DND-41 (cell line): ENCODE measurements around the gene TBC1D19.

ENCODE experiments used
- ATAC-seq: fragments of 200-7000 bp; cut with Tn5 transposase; 3 replicates; pipeline ENCODE4 v1.9.1; 2021; ENCODE audit warnings: low read depth; ENCODE audit not compliant: insufficient read depth
- DNase-seq: peaks from one replicate; pipeline ENCODE4 v3.0.0-alpha.2; 2020
- H2AFZ ChIP-seq: 2 replicates; pipeline ENCODE4 v1.6.0; 2012; ENCODE audit warnings: low read depth, low read length
- H3K27ac ChIP-seq: 2 replicates; pipeline ENCODE4 v1.5.1; 2012; ENCODE audit warnings: low read length, inconsistent platforms
- H3K27me3 ChIP-seq: fragments of 200-600 bp; sonication (generic); 2 replicates; pipeline ENCODE4 v1.6.0; 2012; ENCODE audit warnings: low read length, mild to moderate bottlenecking, inconsistent platforms; ENCODE audit not compliant: insufficient read depth, poor library complexity
- H3K36me3 ChIP-seq: 2 replicates; pipeline ENCODE4 v1.5.1; 2012; ENCODE audit warnings: low read length, inconsistent platforms; ENCODE audit not compliant: insufficient read depth
- H3K4me1 ChIP-seq: 2 replicates; pipeline ENCODE4 v1.5.1; 2012; ENCODE audit warnings: mild to moderate bottlenecking, low read length; ENCODE audit not compliant: insufficient read depth
- H3K4me2 ChIP-seq: 2 replicates; pipeline ENCODE4 v1.6.0; 2012; ENCODE audit warnings: mild to moderate bottlenecking, moderate library complexity, low read length, inconsistent platforms; ENCODE audit not compliant: insufficient read depth
- H3K4me3 ChIP-seq, 2 experiments: fragments of 200-600 bp in 1 of 2; shearing (Covaris generic) in 1 of 2; 2 replicates each; pipeline ENCODE4 v1.5.1; 2012 to 2016; ENCODE audit warnings: inconsistent platforms in 2 of 2, low read length in 2 of 2, mild to moderate bottlenecking in 2 of 2, low read depth in 1 of 2, moderate library complexity in 1 of 2
- H3K79me2 ChIP-seq: 2 replicates; pipeline ENCODE4 v1.6.0; 2012; ENCODE audit warnings: low read length, inconsistent platforms; ENCODE audit not compliant: insufficient read depth
- H3K9ac ChIP-seq: 2 replicates; pipeline ENCODE4 v1.6.0; 2012; ENCODE audit warnings: low read depth, mild to moderate bottlenecking, inconsistent platforms, low read length, moderate library complexity
- H3K9me3 ChIP-seq: 2 replicates; pipeline ENCODE4 v1.5.1; 2012; ENCODE audit warnings: low read length, moderate library complexity, mild to moderate bottlenecking, inconsistent platforms; ENCODE audit not compliant: insufficient read depth, severe bottlenecking
- H4K20me1 ChIP-seq: 2 replicates; pipeline ENCODE4 v1.6.0; 2012; ENCODE audit warnings: low read length; ENCODE audit not compliant: insufficient read depth
- EZH2 ChIP-seq: IDR thresholded peaks from 3 replicates; pipeline ENCODE4 v1.6.1; 2012; ENCODE audit warnings: borderline replicate concordance, low read depth, mild to moderate bottlenecking, moderate library complexity, low read length, inconsistent platforms; ENCODE audit not compliant: severe bottlenecking
- TF ChIP-seq, protein P1 (sequence below): IDR thresholded peaks from 2 replicates; pipeline ENCODE4 v1.5.1; 2012; ENCODE audit warnings: borderline replicate concordance, low read length, moderate library complexity, mild to moderate bottlenecking; ENCODE audit not compliant: poor library complexity, severe bottlenecking; ENCODE audit errors: extremely low read depth

Gene TBC1D19

DNA sequence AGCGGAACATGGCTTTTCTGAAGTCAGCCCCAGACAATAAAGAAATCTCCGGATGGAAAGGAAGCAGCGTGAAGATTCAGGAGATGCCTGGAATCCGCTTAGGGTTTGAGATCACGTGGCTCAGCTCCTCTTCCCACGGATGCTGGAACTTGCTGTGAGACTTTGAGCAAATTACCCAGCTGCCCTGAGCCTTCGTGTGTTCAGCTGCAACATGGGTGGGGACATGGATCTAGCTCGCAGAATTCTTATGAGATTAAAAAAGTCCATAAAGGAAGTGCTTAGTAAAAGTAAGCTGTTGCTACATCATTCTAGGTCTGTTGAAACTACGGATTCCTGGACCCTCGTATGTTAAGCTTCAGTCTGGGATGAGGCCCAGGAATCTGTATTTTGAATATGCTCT is 221.0 kb downstream of the TBC1D19 start:
- no peaks in the 10 kb centered on the region for H3K9me3 ChIP-seq
- H4K20me1 ChIP-seq: no peaks in the 10 kb centered on the region; the same call in 1 of the 2 replicates
- H3K79me2 ChIP-seq: no peaks in the 10 kb centered on the region
- no peak for TF ChIP-seq EZH2
- TF ChIP-seq, protein P1, sequence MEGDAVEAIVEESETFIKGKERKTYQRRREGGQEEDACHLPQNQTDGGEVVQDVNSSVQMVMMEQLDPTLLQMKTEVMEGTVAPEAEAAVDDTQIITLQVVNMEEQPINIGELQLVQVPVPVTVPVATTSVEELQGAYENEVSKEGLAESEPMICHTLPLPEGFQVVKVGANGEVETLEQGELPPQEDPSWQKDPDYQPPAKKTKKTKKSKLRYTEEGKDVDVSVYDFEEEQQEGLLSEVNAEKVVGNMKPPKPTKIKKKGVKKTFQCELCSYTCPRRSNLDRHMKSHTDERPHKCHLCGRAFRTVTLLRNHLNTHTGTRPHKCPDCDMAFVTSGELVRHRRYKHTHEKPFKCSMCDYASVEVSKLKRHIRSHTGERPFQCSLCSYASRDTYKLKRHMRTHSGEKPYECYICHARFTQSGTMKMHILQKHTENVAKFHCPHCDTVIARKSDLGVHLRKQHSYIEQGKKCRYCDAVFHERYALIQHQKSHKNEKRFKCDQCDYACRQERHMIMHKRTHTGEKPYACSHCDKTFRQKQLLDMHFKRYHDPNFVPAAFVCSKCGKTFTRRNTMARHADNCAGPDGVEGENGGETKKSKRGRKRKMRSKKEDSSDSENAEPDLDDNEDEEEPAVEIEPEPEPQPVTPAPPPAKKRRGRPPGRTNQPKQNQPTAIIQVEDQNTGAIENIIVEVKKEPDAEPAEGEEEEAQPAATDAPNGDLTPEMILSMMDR: no peak
- no peaks in the 10 kb centered on the region for H3K4me1 ChIP-seq
- no peak overlapping the region for H3K27ac ChIP-seq
- DNase-seq: no peak
- no peak overlapping the region for H3K4me2 ChIP-seq
- no peaks in the 10 kb centered on the region for H3K27me3 ChIP-seq
- H3K36me3 ChIP-seq: no peaks in the 10 kb centered on the region
- H2AFZ ChIP-seq: no peak overlapping the region
- H3K4me3 ChIP-seq: no peak overlapping the region
- ATAC-seq: no peak
- no peak overlapping the region for H3K9ac ChIP-seq
